H9 (cell line): ENCODE data around the gene HDAC7. TPM values are rescaled to one million over a fixed set of nuclear protein-coding genes. Genes with fewer than 3 reads are reported as not detected.

ENCODE experiments used
- DNase-seq: peaks from one replicate; pipeline ENCODE4 v3.0.0-alpha.2; 2017
- H2AFZ ChIP-seq: one replicate; pipeline ENCODE4 v1.6.1; 2013; ENCODE audit warnings: mild to moderate bottlenecking, low read length, control low read depth, moderate library complexity
- H2AK5ac ChIP-seq: 2 replicates; pipeline ENCODE4 v1.6.1; 2013; ENCODE audit warnings: low read length, control low read depth, mixed read lengths; ENCODE audit not compliant: insufficient read length
- H2BK120ac ChIP-seq: one replicate; pipeline ENCODE4 v1.6.1; 2013; ENCODE audit warnings: low read depth, mild to moderate bottlenecking, low read length, control low read depth, inconsistent platforms; ENCODE audit not compliant: poor library complexity, severe bottlenecking
- H2BK12ac ChIP-seq: 2 replicates; pipeline ENCODE4 v1.6.1; 2013; ENCODE audit warnings: low read length, control low read depth, mixed read lengths, low read depth; ENCODE audit not compliant: insufficient read length
- H2BK15ac ChIP-seq: 2 replicates; pipeline ENCODE4 v1.6.1; 2013; ENCODE audit warnings: low read depth, low read length, control low read depth
- H2BK20ac ChIP-seq: one replicate; pipeline ENCODE4 v1.6.1; 2013; ENCODE audit warnings: low read depth, mild to moderate bottlenecking, low read length, control low read depth, inconsistent platforms; ENCODE audit not compliant: poor library complexity, severe bottlenecking
- H2BK5ac ChIP-seq: 2 replicates; pipeline ENCODE4 v1.6.1; 2013; ENCODE audit warnings: low read length, control low read depth, mixed read lengths; ENCODE audit not compliant: insufficient read length
- H3K14ac ChIP-seq: 2 replicates; pipeline ENCODE4 v1.6.1; 2013; ENCODE audit warnings: low read length, control low read depth; ENCODE audit not compliant: insufficient read depth
- H3K18ac ChIP-seq: 2 replicates; pipeline ENCODE4 v1.6.1; 2013; ENCODE audit warnings: low read depth, mild to moderate bottlenecking, mixed read lengths, low read length, control low read depth; ENCODE audit not compliant: insufficient read length
- H3K23ac ChIP-seq: 2 replicates; pipeline ENCODE4 v1.6.1; 2013; ENCODE audit warnings: low read length, control low read depth, mixed read lengths, low read depth; ENCODE audit not compliant: insufficient read length
- H3K23me2 ChIP-seq: 2 replicates; pipeline ENCODE4 v1.6.1; 2013; ENCODE audit warnings: low read depth, mild to moderate bottlenecking, mixed read lengths, low read length, control low read depth; ENCODE audit not compliant: insufficient read length, poor library complexity, severe bottlenecking
- H3K27ac ChIP-seq: 2 replicates; pipeline ENCODE4 v1.5.1; 2013; ENCODE audit warnings: low read length, control low read depth, mixed read lengths, low read depth; ENCODE audit not compliant: insufficient read length
- H3K27me3 ChIP-seq: 2 replicates; pipeline ENCODE4 v1.6.1; 2013; ENCODE audit warnings: low read length, control low read depth, inconsistent platforms; ENCODE audit not compliant: insufficient read depth
- H3K4ac ChIP-seq: 2 replicates; pipeline ENCODE4 v1.6.1; 2013; ENCODE audit warnings: low read depth, mild to moderate bottlenecking, control low read depth, inconsistent platforms, low read length, moderate library complexity
- H3K4me1 ChIP-seq: 2 replicates; pipeline ENCODE4 v1.6.1; 2013; ENCODE audit warnings: low read length, control low read depth, inconsistent platforms; ENCODE audit not compliant: insufficient read depth
- H3K4me2 ChIP-seq: 2 replicates; pipeline ENCODE4 v1.6.1; 2013; ENCODE audit warnings: low read length, control low read depth, mixed read lengths; ENCODE audit not compliant: insufficient read length, insufficient read depth
- H3K56ac ChIP-seq: 2 replicates; pipeline ENCODE4 v1.6.1; 2013; ENCODE audit warnings: low read depth, mild to moderate bottlenecking, mixed read lengths, low read length, control low read depth; ENCODE audit not compliant: insufficient read length
- H3K79me1 ChIP-seq: 2 replicates; pipeline ENCODE4 v1.6.1; 2013; ENCODE audit warnings: low read depth, mild to moderate bottlenecking, moderate library complexity, low read length, control low read depth, inconsistent platforms; ENCODE audit not compliant: insufficient read depth, poor library complexity, severe bottlenecking
- H3K79me2 ChIP-seq: 2 replicates; pipeline ENCODE4 v1.6.1; 2013; ENCODE audit warnings: low read length, control low read depth, inconsistent platforms; ENCODE audit not compliant: insufficient read depth
- H3K9ac ChIP-seq: 2 replicates; pipeline ENCODE4 v1.6.1; 2013; ENCODE audit warnings: low read length, control low read depth, mixed read lengths; ENCODE audit not compliant: insufficient read length; ENCODE audit errors: extremely low read depth
- H3K9me3 ChIP-seq: one replicate; pipeline ENCODE4 v1.6.1; 2013; ENCODE audit warnings: low read depth, low read length, inconsistent platforms; ENCODE audit not compliant: control insufficient read depth
- H3T11ph ChIP-seq: one replicate; pipeline ENCODE4 v1.6.1; 2013; ENCODE audit warnings: mild to moderate bottlenecking, low read length, control low read depth, inconsistent platforms
- H4K20me1 ChIP-seq: one replicate; pipeline ENCODE4 v1.6.1; 2013; ENCODE audit not compliant: control insufficient read depth, insufficient read length, insufficient read depth
- H4K5ac ChIP-seq: 2 replicates; pipeline ENCODE4 v1.6.1; 2013; ENCODE audit warnings: low read depth, mild to moderate bottlenecking, mixed read lengths, low read length, control low read depth; ENCODE audit not compliant: insufficient read length
- H4K8ac ChIP-seq: replicated peaks from 2 replicates; pipeline ENCODE4 v1.6.1; 2013; ENCODE audit warnings: low read length, control low read depth, mixed read lengths, low read depth; ENCODE audit not compliant: insufficient read length
- H4K91ac ChIP-seq: 2 replicates; pipeline ENCODE4 v1.6.1; 2013; ENCODE audit warnings: low read depth, mild to moderate bottlenecking, moderate library complexity, mixed read lengths, low read length, control low read depth; ENCODE audit not compliant: insufficient read length
- H3K27ac Mint-ChIP-seq, 3 experiments: 2 replicates in 2 of 3; 3 replicates in 1 of 3; pipeline ENCODE4 v1.8.0; 2020 to 2021; ENCODE audit warnings: mixed read lengths in 3 of 3, mild to moderate bottlenecking in 1 of 3, moderate library complexity in 1 of 3
- H3K27me3 Mint-ChIP-seq: 2 replicates; pipeline ENCODE4 v1.8.0; 2021; ENCODE audit warnings: low read depth, mild to moderate bottlenecking, moderate library complexity, mixed read lengths
- H3K36me3 Mint-ChIP-seq, 3 experiments: 2 replicates in 2 of 3; 3 replicates in 1 of 3; pipeline ENCODE4 v1.8.0; 2020 to 2021; ENCODE audit warnings: low read depth in 3 of 3, mixed read lengths in 3 of 3; ENCODE audit not compliant: insufficient read depth in 1 of 3
- H3K4me1 Mint-ChIP-seq, 2 experiments: 2 replicates each; pipeline ENCODE4 v1.8.0; 2020; ENCODE audit warnings: mixed read lengths in 2 of 2
- H3K4me3 Mint-ChIP-seq, 2 experiments: 2 replicates in 1 of 2; 3 replicates in 1 of 2; pipeline ENCODE4 v1.8.0; 2020 to 2021; ENCODE audit warnings: mild to moderate bottlenecking in 2 of 2, mixed read lengths in 2 of 2, moderate library complexity in 1 of 2
- H3K9me3 Mint-ChIP-seq, 2 experiments: 2 replicates in 1 of 2; 3 replicates in 1 of 2; pipeline ENCODE4 v1.8.0; 2020; ENCODE audit warnings: mild to moderate bottlenecking in 2 of 2, mixed read lengths in 2 of 2, moderate library complexity in 1 of 2
- CTCF ChIP-seq: fragments of 200-600 bp; sonication (generic); conservative IDR thresholded peaks from 3 replicates; pipeline ENCODE4 v1.8.0; 2021; ENCODE audit warnings: antibody characterized with exemption, mild to moderate bottlenecking
- WGBS: extraction: QIAGEN DNeasy Blood & Tissue Kit; methylation state at CpG from one replicate; pipeline ENCODE4 v1.1.7; 2013; ENCODE audit warnings: missing lambda C conversion rate, low lambda C conversion rate, mixed read lengths; ENCODE audit not compliant: insufficient read length; ENCODE audit errors: extremely low coverage; 5-methylcytosine and 5-hydroxymethylcytosine counted together
- total RNA-seq: library from RNA; stranded (reverse); gene quantifications from 2 replicates; pipeline ENCODE4 v1.2.1, GENCODE V29; 2021

Gene HDAC7
- total RNA-seq, 1 experiment from 2014 or later, result 72.1 TPM

DNA sequence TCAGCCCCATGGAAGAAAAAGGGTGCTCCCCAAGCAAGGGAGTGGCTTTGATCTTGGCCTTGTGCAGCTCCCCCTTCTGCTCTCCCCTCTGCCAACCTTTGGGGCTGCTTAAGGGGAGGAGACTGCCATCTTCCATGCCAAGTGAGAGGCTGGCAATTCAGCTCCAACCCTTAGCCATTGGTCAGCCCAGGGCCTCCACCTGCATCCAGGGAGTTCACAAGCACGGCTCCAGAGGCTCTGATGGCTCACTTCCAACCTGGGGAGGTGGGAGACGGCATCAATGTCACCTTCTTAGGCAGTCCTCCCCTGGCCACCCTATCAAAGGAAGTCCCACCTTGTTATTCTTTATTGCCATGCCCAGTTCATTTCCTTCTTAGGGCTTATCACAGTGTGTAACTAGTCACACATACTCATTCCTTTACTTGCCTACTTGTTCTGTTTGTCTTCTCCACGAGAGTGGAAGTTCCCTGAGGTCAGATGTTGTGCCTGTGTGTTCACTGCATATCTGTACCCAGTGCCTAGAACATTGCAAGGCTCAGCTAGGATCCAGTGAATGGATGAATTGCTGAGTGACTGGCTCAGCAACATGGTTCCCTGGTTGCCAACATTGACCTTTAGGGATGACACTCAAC lies 5.0 kb downstream of the HDAC7 start:
- no peak overlapping the region for H3K4me3 Mint-ChIP-seq
- peaks cover 2 to 9% (median 5%) of the 10 kb centered on the region in 3 experiments; a peak in 4 of 7 replicates for H3K36me3 Mint-ChIP-seq
- no peaks in the 10 kb centered on the region for H3K9me3 Mint-ChIP-seq
- Histone ChIP-seq H3K4me2 (no peak overlapping the region), H3K23me2 (peaks cover 9% of the 10 kb centered on the region), H3K56ac (no peak overlapping the region), H2BK20ac (no peak overlapping the region), H3K14ac (no peak overlapping the region), H2BK5ac (no peak overlapping the region), H3K27ac (no peak overlapping the region), H3K9me3 (no peaks in the 10 kb centered on the region), H2BK120ac (no peak overlapping the region), H4K91ac (no peak overlapping the region), H3K4me1 (peaks cover 32% of the 10 kb centered on the region), H3K4ac (no peak overlapping the region), H3K79me2 (peaks cover 32% of the 10 kb centered on the region; the same call in 1 of the 2 replicates), H2BK15ac (no peak overlapping the region), H4K8ac (no peak overlapping the region), H3K79me1 (peaks cover 3% of the 10 kb centered on the region), H3K18ac (no peak overlapping the region), H2AFZ (no peak overlapping the region), H3K9ac (no peak overlapping the region), H2AK5ac (no peak overlapping the region), H3K27me3 (no peaks in the 10 kb centered on the region), H2BK12ac (no peak overlapping the region), H3K23ac (no peak overlapping the region), H3T11ph (no peak overlapping the region), H4K5ac (no peak overlapping the region), H4K20me1 (no peaks in the 10 kb centered on the region)
- no peaks in the 10 kb centered on the region for H3K27me3 Mint-ChIP-seq
- no peak for TF ChIP-seq CTCF
- no CpG with 5 or more reads among the region's 3 CpGs for WGBS
- peak overlapping the region in 1 of 3 experiments; percentile 2; a peak in 2 of 7 replicates for H3K27ac Mint-ChIP-seq
- DNase-seq, result no peak
- H3K4me1 Mint-ChIP-seq, result peaks cover 69 to 73% of the 10 kb centered on the region in 2 experiments
